Astrocyte (in vitro differentiated cells and primary cell): ENCODE measurements around the gene BHLHE40. TPM values are rescaled to one million over a fixed set of nuclear protein-coding genes. Genes with fewer than 3 reads are reported as not detected.

Experiments used
- DNase-seq: peaks from one replicate; pipeline ENCODE4 v3.0.0-alpha.2; 2010; ENCODE audit warnings: low read depth
- FAIRE-seq: peaks from 2 replicates; lab custom pipeline; 2011; peaks lifted over from hg19 to GRCh38; lab: Jason Lieb, UNC
- H2AFZ ChIP-seq: 2 replicates; pipeline ENCODE4 v1.6.0; 2012; ENCODE audit warnings: low read depth, low read length, inconsistent platforms
- H3K27ac ChIP-seq: 2 replicates; pipeline ENCODE4 v1.5.1; 2011; ENCODE audit warnings: low read depth, low read length, inconsistent platforms
- H3K27me3 ChIP-seq: 2 replicates; pipeline ENCODE4 v1.6.0; 2011; ENCODE audit warnings: low read length, inconsistent platforms; ENCODE audit not compliant: insufficient read depth
- H3K36me3 ChIP-seq: 2 replicates; pipeline ENCODE4 v1.5.1; 2011; ENCODE audit warnings: low read length, inconsistent platforms; ENCODE audit not compliant: insufficient read depth
- H3K4me1 ChIP-seq: 2 replicates; pipeline ENCODE4 v1.5.1; 2011; ENCODE audit warnings: low read length, inconsistent platforms; ENCODE audit not compliant: insufficient read depth
- H3K4me2 ChIP-seq: 2 replicates; pipeline ENCODE4 v1.6.0; 2012; ENCODE audit warnings: low read length, inconsistent platforms
- H3K4me3 ChIP-seq: 2 replicates; pipeline ENCODE4 v1.5.1; 2011; ENCODE audit warnings: low read depth, mild to moderate bottlenecking, low read length, inconsistent platforms; ENCODE audit not compliant: insufficient read depth
- H3K79me2 ChIP-seq: 2 replicates; pipeline ENCODE4 v1.6.0; 2012; ENCODE audit warnings: mild to moderate bottlenecking, low read length, inconsistent platforms; ENCODE audit not compliant: insufficient read depth
- H3K9ac ChIP-seq: 2 replicates; pipeline ENCODE4 v1.6.0; 2012; ENCODE audit warnings: mild to moderate bottlenecking, low read length, inconsistent platforms
- H3K9me3 ChIP-seq: 2 replicates; pipeline ENCODE4 v1.5.1; 2012; ENCODE audit warnings: low read depth, mild to moderate bottlenecking, low read length, inconsistent platforms; ENCODE audit not compliant: insufficient read depth
- H4K20me1 ChIP-seq: 2 replicates; pipeline ENCODE4 v1.6.0; 2012; ENCODE audit warnings: low read length, inconsistent platforms; ENCODE audit not compliant: insufficient read depth
- H3K27ac Mint-ChIP-seq: one replicate; pipeline ENCODE4 v1.8.0; 2021; ENCODE audit warnings: mild to moderate bottlenecking, mixed read lengths; ENCODE audit not compliant: unreplicated experiment
- H3K27me3 Mint-ChIP-seq: one replicate; pipeline ENCODE4 v1.8.0; 2021; ENCODE audit warnings: low read depth, mixed read lengths; ENCODE audit not compliant: unreplicated experiment
- H3K36me3 Mint-ChIP-seq: one replicate; pipeline ENCODE4 v1.8.0; 2021; ENCODE audit warnings: low read depth, mixed read lengths; ENCODE audit not compliant: unreplicated experiment
- H3K4me1 Mint-ChIP-seq: one replicate; pipeline ENCODE4 v1.8.0; 2021; ENCODE audit warnings: low read depth, mixed read lengths; ENCODE audit not compliant: unreplicated experiment
- H3K4me3 Mint-ChIP-seq: one replicate; pipeline ENCODE4 v1.8.0; 2021; ENCODE audit warnings: mild to moderate bottlenecking, moderate library complexity, mixed read lengths; ENCODE audit not compliant: unreplicated experiment
- H3K9me3 Mint-ChIP-seq: one replicate; pipeline ENCODE4 v1.8.0; 2021; ENCODE audit warnings: mild to moderate bottlenecking, mixed read lengths; ENCODE audit not compliant: unreplicated experiment
- EZH2 ChIP-seq: IDR thresholded peaks from 2 replicates; pipeline ENCODE4 v1.6.1; 2012; ENCODE audit warnings: mild to moderate bottlenecking, low read length, inconsistent platforms; ENCODE audit not compliant: insufficient read depth
- total RNA-seq: library from RNA; stranded (reverse); gene quantifications from 2 replicates; pipeline ENCODE4 v1.2.1, GENCODE V29; 2021
- TF ChIP-seq, protein P1 (sequence below): IDR thresholded peaks from 2 replicates; pipeline ENCODE4 v1.5.1; 2011; ENCODE audit warnings: low read depth, mild to moderate bottlenecking, inconsistent platforms, low read length, moderate library complexity; ENCODE audit not compliant: insufficient read depth

BHLHE40 gene
- total RNA-seq, 1 donor from 2014 or later = 156 TPM

DNA sequence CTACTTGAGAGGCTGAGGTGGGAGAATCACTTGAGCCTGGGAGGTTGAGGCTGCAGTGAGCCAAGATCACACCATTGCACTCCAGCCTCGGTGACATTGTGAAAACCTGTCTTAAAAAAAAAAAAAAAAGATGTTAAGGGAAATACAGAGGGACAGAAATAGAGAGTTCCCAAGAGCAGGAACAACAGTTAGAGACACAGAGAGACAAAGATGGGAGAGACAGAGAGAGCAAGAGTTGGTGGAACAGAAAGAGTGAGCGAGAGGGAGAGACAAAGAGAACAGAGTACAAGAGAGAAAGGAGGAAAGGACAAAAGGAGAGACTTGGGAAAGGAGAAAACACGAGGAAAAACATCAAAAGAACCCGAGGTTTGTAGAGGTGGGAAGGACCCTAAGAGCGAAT is 35.8 kb downstream of the BHLHE40 start:
- no peak overlapping the region for H3K27ac ChIP-seq
- H3K4me1 Mint-ChIP-seq = peaks cover 46% of the 10 kb centered on the region

DNA sequence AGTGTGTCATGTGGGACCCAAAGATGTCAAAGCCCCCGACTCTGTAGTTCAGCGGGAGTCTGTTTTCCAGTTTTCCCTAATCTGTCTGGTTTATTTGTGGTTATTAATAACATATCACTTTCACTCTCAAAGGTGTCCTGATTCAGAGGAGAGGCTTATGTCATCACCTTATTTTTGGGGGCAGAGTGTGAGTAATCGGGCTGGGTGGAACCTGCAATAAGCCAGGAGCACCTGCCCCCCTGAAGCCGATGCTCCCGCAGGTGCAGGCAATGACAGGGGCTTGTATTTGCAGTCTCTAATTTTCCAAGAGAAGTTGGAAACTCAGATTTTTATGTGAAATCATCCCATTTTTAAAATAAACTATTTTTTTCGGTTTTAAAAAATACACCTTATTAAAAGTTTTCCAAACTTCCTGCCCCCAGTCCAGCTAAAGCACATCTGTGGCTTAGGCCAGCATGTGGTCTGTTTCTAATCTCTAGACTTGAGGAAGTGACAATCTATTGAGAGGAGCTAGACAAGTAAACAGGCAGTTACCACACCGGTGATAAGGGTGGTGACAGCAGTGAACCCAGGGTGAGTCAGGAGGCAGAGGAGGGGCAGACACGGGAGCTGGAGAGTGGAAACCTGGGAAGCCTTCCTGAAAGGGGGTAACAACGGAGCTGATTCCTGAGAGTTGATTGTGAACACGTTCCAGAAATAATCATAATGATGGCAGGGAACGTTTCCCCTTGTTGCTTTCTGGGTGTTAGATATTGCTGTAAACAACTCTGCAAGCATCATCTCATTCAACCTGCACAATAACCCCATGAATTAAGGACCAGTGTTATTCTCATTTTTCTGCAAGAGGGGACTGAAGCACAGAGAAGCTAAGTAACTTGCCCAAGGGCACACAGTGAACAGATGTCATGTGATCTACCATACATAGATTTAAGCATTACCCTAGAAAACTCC is 37.2 kb downstream of the BHLHE40 start:
- Histone ChIP-seq H3K79me2 (no peaks in the 10 kb centered on the region), H3K27me3 (no peaks in the 10 kb centered on the region), H3K36me3 (no peaks in the 10 kb centered on the region), H3K4me3 (no peak overlapping the region), H3K4me1 (peaks cover 41% of the 10 kb centered on the region), H4K20me1 (no peaks in the 10 kb centered on the region), H2AFZ (no peak overlapping the region), H3K4me2 (peak overlapping the region; percentile 21), H3K27ac (peak overlapping the region; percentile 46), H3K9me3 (no peaks in the 10 kb centered on the region), H3K9ac (peak overlapping the region; percentile 49)
- no peak for FAIRE-seq
- peak; percentile 79 for DNase-seq
- H3K36me3 Mint-ChIP-seq = no peaks in the 10 kb centered on the region
- H3K4me3 Mint-ChIP-seq = peak overlapping the region; percentile 6
- TF ChIP-seq, protein P1, sequence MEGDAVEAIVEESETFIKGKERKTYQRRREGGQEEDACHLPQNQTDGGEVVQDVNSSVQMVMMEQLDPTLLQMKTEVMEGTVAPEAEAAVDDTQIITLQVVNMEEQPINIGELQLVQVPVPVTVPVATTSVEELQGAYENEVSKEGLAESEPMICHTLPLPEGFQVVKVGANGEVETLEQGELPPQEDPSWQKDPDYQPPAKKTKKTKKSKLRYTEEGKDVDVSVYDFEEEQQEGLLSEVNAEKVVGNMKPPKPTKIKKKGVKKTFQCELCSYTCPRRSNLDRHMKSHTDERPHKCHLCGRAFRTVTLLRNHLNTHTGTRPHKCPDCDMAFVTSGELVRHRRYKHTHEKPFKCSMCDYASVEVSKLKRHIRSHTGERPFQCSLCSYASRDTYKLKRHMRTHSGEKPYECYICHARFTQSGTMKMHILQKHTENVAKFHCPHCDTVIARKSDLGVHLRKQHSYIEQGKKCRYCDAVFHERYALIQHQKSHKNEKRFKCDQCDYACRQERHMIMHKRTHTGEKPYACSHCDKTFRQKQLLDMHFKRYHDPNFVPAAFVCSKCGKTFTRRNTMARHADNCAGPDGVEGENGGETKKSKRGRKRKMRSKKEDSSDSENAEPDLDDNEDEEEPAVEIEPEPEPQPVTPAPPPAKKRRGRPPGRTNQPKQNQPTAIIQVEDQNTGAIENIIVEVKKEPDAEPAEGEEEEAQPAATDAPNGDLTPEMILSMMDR = no peak
- no peak for TF ChIP-seq EZH2
- H3K4me1 Mint-ChIP-seq = peaks cover 55% of the 10 kb centered on the region
- no peaks in the 10 kb centered on the region for H3K27me3 Mint-ChIP-seq
- peak overlapping the region; percentile 84 for H3K27ac Mint-ChIP-seq
- H3K9me3 Mint-ChIP-seq = no peaks in the 10 kb centered on the region

More for the DNA sequence above, 35.8 kb downstream of the BHLHE40 start:
- Mint-ChIP-seq H3K27ac (peak overlapping the region; percentile 86), H3K9me3 (no peaks in the 10 kb centered on the region), H3K36me3 (no peaks in the 10 kb centered on the region), H3K4me3 (no peak overlapping the region), H3K27me3 (no peaks in the 10 kb centered on the region)
- H4K20me1 ChIP-seq = no peaks in the 10 kb centered on the region
- no peak overlapping the region for H3K4me2 ChIP-seq
- no peak overlapping the region for H2AFZ ChIP-seq
- peak overlapping the region; percentile 46 for H3K9ac ChIP-seq
- DNase-seq = no peak
- no peak for FAIRE-seq
- H3K36me3 ChIP-seq = no peaks in the 10 kb centered on the region
- TF ChIP-seq EZH2 = no peak
- TF ChIP-seq, protein P1 = no peak
- no peak overlapping the region for H3K4me3 ChIP-seq
- H3K9me3 ChIP-seq = no peaks in the 10 kb centered on the region
- no peaks in the 10 kb centered on the region for H3K79me2 ChIP-seq
- H3K4me1 ChIP-seq = peaks cover 38% of the 10 kb centered on the region
- no peaks in the 10 kb centered on the region for H3K27me3 ChIP-seq
